Measurements from ENCODE around the gene GATB.
A peak's percentile ranks its signal among the peaks of the same experiment; 100 is the strongest.

The GATB gene, protein sequence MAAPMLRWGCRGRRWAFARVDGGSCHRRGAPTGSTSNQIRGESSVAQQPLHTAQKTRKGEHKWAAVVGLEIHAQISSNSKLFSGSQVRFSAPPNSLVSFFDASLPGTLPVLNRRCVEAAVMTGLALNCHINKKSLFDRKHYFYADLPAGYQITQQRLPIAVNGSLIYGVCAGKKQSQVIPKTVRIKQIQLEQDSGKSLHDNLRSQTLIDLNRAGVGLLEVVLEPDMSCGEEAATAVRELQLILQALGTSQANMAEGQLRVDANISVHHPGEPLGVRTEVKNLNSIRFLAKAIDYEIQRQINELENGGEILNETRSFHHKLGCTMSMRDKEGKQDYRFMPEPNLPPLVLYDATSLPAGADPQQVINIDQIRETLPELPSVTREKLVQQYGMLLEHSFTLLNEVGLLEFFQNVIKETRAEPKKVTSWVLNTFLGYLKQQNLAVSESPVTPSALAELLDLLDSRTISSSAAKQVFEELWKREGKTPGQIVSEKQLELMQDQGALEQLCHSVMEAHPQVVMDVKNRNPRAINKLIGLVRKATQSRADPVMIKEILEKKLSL

DNA sequence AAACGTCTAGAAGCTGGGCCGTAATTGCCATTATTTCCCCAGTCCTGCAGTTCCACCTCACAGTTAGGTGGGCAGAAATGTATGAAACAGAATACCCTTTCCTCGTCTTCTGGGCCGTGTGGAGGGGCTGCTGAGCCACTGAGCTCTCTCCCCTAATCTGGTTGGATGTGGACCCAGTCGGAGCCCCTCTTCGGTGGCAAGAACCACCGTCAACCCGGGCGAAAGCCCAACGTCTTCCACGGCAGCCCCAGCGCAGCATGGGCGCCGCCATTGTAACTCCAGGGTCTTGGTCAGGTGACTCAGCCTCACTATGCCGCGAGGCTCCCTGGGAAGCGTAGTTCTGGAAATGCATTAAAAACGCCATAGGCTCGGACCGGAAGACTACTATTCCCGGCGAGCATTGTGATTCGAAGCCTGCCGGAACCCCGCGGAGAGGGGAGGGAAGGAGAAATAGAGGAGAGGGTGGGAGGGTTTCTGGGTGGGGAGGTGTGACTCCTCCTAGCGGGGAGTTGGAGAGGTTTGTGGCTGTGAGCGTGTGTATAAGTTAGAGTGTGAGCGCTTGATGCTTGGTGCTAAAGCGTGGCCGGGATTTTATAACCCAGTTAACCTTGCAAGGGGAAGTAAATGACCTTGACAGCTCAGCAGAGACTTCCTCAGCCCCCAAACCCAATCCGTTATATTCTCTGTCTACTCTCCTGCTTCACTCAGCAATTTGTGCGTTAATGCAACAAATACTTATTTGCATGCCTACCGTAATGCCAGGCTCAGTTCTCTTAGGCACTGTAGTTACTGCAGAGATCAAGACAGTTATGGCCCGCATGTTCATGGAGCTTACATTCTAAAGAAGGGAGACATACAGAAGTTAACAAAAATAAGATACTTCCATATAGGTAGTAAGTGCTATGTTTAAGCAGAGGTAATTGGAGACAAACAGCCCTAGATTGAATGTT lies at the start of gene GATB:
Gene GATB, minus strand, starts transcription at position 296 of the 950 bp plus-strand sequence. Its CDS starts 25 bp downstream, at position 271.
- peak within 1 kb of the TSS; percentile 78 to 98 for H3K4me3 ChIP-seq (ENCODE audit: low read depth in 1 of 2, low read length in 2 of 2)
- peak within 1 kb of the TSS; percentile 52 for H3K27ac ChIP-seq (ENCODE audit: low read depth, low read length)
- H3K36me3 ChIP-seq (ENCODE audit: insufficient read depth, low read length) = peaks cover 12% of the 10 kb centered on the region
- peak within 1 kb of the TSS; percentile 83 for H3K9ac ChIP-seq (ENCODE audit: low read length)
- H3K27me3 ChIP-seq (ENCODE audit: control insufficient read depth in 1 of 2, insufficient read depth in 2 of 2, low read length in 2 of 2) = no peaks in the 10 kb centered on the region
- H3K9me3 ChIP-seq (ENCODE audit: low read length) = no peaks in the 10 kb centered on the region
- peaks cover 6% of the 10 kb centered on the region for H3K4me1 ChIP-seq (ENCODE audit: insufficient read depth, low read length)

DNA sequence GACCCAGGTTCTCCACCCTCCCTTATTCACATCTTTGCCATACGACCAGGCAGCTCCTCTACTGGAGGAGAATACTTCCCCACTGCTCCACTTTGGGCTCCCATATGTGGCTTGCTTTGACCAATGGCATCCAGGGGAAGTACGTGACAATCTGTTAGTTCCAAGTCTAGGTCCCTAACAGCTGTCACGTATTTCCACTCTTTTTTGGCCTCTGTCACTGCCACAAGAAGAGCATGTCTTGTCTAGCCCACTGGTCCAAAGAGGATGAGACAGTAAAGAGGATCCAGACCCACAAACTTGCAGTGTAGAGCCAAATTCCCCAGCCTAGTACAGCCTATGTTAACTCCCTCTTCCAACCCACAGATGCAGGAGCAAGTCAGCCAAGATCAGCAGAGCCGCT lies 49.7 kb upstream of the GATB start:
- Histone ChIP-seq H3K36me3 (ENCODE audit: insufficient read depth, low read length) (no peaks in the 10 kb centered on the region), H3K4me3 (ENCODE audit: low read depth in 1 of 2, low read length in 2 of 2) (no peak overlapping the region), H3K9ac (ENCODE audit: low read length) (no peak overlapping the region), H3K27ac (ENCODE audit: low read depth, low read length) (no peak overlapping the region), H3K4me1 (ENCODE audit: insufficient read depth, low read length) (no peaks in the 10 kb centered on the region), H3K27me3 (ENCODE audit: control insufficient read depth in 1 of 2, insufficient read depth in 2 of 2, low read length in 2 of 2) (no peaks in the 10 kb centered on the region), H3K9me3 (ENCODE audit: low read length) (no peaks in the 10 kb centered on the region)

DNA sequence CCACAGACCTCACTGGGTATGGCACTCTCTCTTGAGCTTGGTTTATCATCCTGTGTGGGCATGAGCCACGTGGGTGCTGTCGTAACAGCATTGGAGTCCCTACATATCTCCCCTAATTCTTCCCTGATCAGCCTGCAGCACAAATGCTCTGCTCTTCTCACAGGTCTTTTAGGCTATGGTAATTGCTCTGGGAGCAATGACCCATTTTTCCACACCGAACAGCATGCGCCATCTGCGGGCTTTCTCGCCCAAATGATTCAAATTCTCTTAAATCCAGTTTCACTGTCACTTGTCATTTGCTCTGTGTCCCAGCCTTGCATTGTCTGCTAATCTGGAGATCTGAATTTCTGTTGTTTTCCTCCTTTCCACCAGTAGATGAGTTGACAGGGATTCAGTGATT lies 48.9 kb upstream of the GATB start:
- Histone ChIP-seq H3K27ac (ENCODE audit: low read depth, low read length) (no peak overlapping the region), H3K9me3 (ENCODE audit: low read length) (no peaks in the 10 kb centered on the region), H3K4me3 (ENCODE audit: low read depth in 1 of 2, low read length in 2 of 2) (no peak overlapping the region), H3K9ac (ENCODE audit: low read length) (no peak overlapping the region), H3K27me3 (ENCODE audit: control insufficient read depth in 1 of 2, insufficient read depth in 2 of 2, low read length in 2 of 2) (no peaks in the 10 kb centered on the region), H3K36me3 (ENCODE audit: insufficient read depth, low read length) (no peaks in the 10 kb centered on the region), H3K4me1 (ENCODE audit: insufficient read depth, low read length) (no peaks in the 10 kb centered on the region)

DNA sequence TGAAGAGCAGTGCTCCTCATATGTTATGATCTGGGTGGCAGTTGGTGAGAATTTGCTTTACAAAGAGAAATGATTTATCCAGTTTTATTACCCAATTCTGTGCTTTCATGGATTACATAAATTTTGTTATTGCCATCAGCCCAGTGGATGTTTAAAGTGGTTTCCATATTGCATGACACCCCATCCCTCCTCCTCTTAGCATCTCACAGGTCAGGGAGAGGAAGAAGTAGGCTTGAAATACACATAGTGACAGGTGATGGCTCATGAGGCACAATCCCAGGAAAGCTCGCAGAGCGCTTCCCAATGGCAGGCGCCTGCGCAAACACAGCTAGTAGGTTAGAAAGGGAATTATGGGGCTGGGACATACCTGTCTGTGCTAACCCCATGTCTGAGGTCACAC lies 47.7 kb upstream of the GATB start:
- Histone ChIP-seq H3K36me3 (ENCODE audit: insufficient read depth, low read length) (no peaks in the 10 kb centered on the region), H3K27ac (ENCODE audit: low read depth, low read length) (no peak overlapping the region), H3K9me3 (ENCODE audit: low read length) (no peaks in the 10 kb centered on the region), H3K4me3 (ENCODE audit: low read depth in 1 of 2, low read length in 2 of 2) (no peak overlapping the region), H3K27me3 (ENCODE audit: control insufficient read depth in 1 of 2, insufficient read depth in 2 of 2, low read length in 2 of 2) (no peaks in the 10 kb centered on the region), H3K9ac (ENCODE audit: low read length) (no peak overlapping the region), H3K4me1 (ENCODE audit: insufficient read depth, low read length) (no peaks in the 10 kb centered on the region)

DNA sequence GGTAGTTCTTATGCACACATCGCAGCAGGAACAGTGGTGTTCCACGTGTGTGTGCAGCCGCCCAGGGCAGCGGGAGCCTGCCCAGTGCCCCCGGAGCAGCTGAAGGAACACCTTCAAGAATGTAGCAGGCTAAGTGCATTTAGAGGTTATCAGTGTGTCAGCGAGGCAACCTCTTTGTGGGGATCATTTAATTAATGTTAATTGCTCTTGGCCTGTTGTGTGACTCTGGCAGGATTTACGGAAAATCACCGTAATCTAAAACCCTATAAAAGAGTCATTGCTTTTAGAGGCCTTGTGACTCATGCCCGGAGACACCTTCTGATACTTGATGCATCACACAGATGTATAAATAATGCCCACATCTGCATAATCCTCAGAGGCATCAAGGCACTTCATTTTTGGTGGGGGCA lies 47.3 kb upstream of the GATB start:
- Histone ChIP-seq H3K4me3 (ENCODE audit: low read depth in 1 of 2, low read length in 2 of 2) (no peak overlapping the region), H3K36me3 (ENCODE audit: insufficient read depth, low read length) (no peaks in the 10 kb centered on the region), H3K9ac (ENCODE audit: low read length) (no peak overlapping the region), H3K27ac (ENCODE audit: low read depth, low read length) (no peak overlapping the region), H3K4me1 (ENCODE audit: insufficient read depth, low read length) (no peaks in the 10 kb centered on the region), H3K9me3 (ENCODE audit: low read length) (no peaks in the 10 kb centered on the region), H3K27me3 (ENCODE audit: control insufficient read depth in 1 of 2, insufficient read depth in 2 of 2, low read length in 2 of 2) (no peaks in the 10 kb centered on the region)

DNA sequence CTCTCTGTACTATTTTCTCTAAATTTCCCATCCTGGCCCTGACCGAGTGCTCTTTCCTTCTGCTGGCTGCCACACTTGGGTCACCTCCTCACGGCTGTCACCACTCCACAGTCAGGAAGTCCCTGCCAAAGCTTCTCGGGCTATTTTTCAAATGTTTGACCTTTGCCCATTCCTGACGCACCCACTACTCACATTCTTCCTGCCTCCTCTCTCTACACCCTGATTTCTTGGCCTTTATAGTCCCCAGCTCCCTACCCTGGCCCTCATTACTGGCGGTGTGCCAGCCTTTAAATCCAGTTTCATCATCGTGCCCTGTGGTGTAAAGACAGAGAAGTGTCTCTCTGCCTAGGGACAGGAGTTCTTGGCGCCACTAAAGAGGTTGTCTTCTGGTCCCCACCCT lies 46.4 kb upstream of the GATB start:
- H3K27me3 ChIP-seq (ENCODE audit: control insufficient read depth in 1 of 2, insufficient read depth in 2 of 2, low read length in 2 of 2) = no peaks in the 10 kb centered on the region
- no peaks in the 10 kb centered on the region for H3K9me3 ChIP-seq (ENCODE audit: low read length)
- H3K9ac ChIP-seq (ENCODE audit: low read length) = no peak overlapping the region
- no peaks in the 10 kb centered on the region for H3K36me3 ChIP-seq (ENCODE audit: insufficient read depth, low read length)
- no peak overlapping the region for H3K27ac ChIP-seq (ENCODE audit: low read depth, low read length)
- no peaks in the 10 kb centered on the region for H3K4me1 ChIP-seq (ENCODE audit: insufficient read depth, low read length)
- no peak overlapping the region for H3K4me3 ChIP-seq (ENCODE audit: low read depth in 1 of 2, low read length in 2 of 2)

DNA sequence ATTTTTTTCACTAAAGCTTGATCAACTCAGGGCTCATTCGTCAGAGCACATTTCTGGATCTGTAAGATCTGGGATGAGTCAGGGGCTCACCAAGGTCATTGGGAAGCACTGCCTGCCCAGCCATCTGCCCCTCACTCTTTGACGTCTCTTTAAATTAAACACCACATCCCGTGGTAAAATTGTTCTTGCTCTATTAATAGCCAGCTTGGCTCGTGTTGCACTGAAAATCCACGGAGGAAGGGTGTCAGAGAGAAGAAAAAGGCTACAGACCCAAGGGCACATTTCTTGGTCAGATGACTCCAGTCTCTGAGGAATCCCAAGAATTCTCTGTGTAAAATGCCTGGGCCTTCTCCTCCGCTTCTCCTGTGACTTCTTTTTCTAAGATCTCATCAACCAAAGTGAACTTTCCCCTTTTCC lies 45.7 kb upstream of the GATB start:
- H3K4me1 ChIP-seq (ENCODE audit: insufficient read depth, low read length) = no peaks in the 10 kb centered on the region
- H3K36me3 ChIP-seq (ENCODE audit: insufficient read depth, low read length) = no peaks in the 10 kb centered on the region
- H3K27me3 ChIP-seq (ENCODE audit: control insufficient read depth in 1 of 2, insufficient read depth in 2 of 2, low read length in 2 of 2) = no peaks in the 10 kb centered on the region
- H3K9ac ChIP-seq (ENCODE audit: low read length) = no peak overlapping the region
- no peak overlapping the region for H3K4me3 ChIP-seq (ENCODE audit: low read depth in 1 of 2, low read length in 2 of 2)
- H3K27ac ChIP-seq (ENCODE audit: low read depth, low read length) = no peak overlapping the region
- H3K9me3 ChIP-seq (ENCODE audit: low read length) = no peaks in the 10 kb centered on the region

DNA sequence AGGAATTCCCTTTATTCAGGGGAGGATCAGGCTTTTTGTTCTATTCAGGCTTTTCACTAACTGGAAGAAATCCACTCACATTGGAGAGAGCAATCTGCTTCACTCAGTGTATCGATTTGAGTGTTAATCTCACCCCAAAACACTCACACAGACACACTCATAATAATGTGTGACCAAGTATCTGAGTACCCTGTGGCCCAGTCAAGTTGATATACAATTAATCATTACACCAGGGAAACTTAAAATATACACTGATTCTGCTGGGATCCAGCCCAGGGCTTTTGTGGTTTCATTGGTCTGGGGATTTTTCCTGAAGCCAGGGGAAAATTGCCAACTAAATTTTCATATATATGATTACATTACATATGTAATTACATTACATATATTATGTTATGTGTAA lies 44.0 kb upstream of the GATB start:
- Histone ChIP-seq H3K9me3 (ENCODE audit: low read length) (no peaks in the 10 kb centered on the region), H3K4me3 (ENCODE audit: low read depth in 1 of 2, low read length in 2 of 2) (no peak overlapping the region)

DNA sequence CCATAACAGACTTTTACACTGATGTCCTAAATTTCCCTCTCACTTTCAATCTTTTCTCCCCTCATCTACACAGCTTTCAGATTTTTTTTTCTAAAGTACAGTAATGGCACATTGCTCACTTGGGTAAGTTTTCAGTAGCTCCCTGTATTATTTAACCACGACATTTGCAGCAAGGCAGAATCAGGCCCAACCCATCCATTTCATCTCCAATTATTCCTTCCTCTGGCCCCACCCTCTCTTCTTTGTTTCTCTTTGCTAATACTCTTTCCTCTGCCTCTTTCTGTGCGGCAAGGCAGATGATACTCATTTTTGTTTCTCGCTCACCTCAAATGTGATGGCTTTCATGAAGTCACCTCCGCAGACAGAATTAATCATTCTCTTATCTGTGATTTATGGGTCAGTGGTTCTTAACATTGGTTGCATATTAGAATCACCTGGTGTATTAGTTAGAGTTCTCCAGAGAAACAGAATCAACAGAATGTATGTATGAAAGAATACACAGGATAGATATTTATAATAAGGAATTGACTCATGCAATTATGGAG lies 43.4 kb upstream of the GATB start:
- Histone ChIP-seq H3K4me1 (ENCODE audit: insufficient read depth, low read length) (no peaks in the 10 kb centered on the region), H3K9me3 (ENCODE audit: low read length) (no peaks in the 10 kb centered on the region), H3K27me3 (ENCODE audit: control insufficient read depth in 1 of 2, insufficient read depth in 2 of 2, low read length in 2 of 2) (no peaks in the 10 kb centered on the region), H3K27ac (ENCODE audit: low read depth, low read length) (no peak overlapping the region), H3K36me3 (ENCODE audit: insufficient read depth, low read length) (no peaks in the 10 kb centered on the region), H3K9ac (ENCODE audit: low read length) (no peak overlapping the region), H3K4me3 (ENCODE audit: low read depth in 1 of 2, low read length in 2 of 2) (no peak overlapping the region)

More for the DNA sequence above, 44.0 kb upstream of the GATB start:
- no peak overlapping the region for H3K27ac ChIP-seq (ENCODE audit: low read depth, low read length)
- H3K27me3 ChIP-seq (ENCODE audit: control insufficient read depth in 1 of 2, insufficient read depth in 2 of 2, low read length in 2 of 2) = no peaks in the 10 kb centered on the region
- H3K9ac ChIP-seq (ENCODE audit: low read length) = no peak overlapping the region
- no peaks in the 10 kb centered on the region for H3K4me1 ChIP-seq (ENCODE audit: insufficient read depth, low read length)
- no peaks in the 10 kb centered on the region for H3K36me3 ChIP-seq (ENCODE audit: insufficient read depth, low read length)

DNA sequence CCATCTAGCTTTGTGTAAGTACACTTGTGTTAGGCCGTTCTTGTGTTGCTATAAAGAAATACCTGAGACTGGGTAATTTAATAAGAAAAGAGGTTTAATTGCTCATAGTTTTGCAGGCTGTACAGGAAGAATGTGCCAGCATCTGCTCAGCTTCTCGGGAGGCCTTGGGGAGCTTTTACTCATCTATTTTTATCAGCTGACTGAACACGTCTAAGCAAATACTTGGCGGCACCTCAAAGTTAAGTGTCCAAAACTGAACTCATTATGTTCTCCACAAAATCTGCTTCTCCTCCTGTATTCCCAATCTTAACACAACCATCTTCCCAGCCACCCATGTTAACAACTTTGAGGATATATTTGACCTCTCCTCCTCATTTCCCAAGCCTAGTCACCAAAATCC lies 42.4 kb upstream of the GATB start:
- H3K36me3 ChIP-seq (ENCODE audit: insufficient read depth, low read length) = no peaks in the 10 kb centered on the region
- H3K4me3 ChIP-seq (ENCODE audit: low read depth in 1 of 2, low read length in 2 of 2) = no peak overlapping the region
- no peaks in the 10 kb centered on the region for H3K9me3 ChIP-seq (ENCODE audit: low read length)
- no peak overlapping the region for H3K27ac ChIP-seq (ENCODE audit: low read depth, low read length)
- no peaks in the 10 kb centered on the region for H3K4me1 ChIP-seq (ENCODE audit: insufficient read depth, low read length)
- no peak overlapping the region for H3K9ac ChIP-seq (ENCODE audit: low read length)
- H3K27me3 ChIP-seq (ENCODE audit: control insufficient read depth in 1 of 2, insufficient read depth in 2 of 2, low read length in 2 of 2) = no peaks in the 10 kb centered on the region
